ENCODE results near the gene DNAH12. TPM values are rescaled to one million over a fixed set of nuclear protein-coding genes. Genes with fewer than 3 reads are reported as not detected.
A peak's percentile ranks its signal among the peaks of the same experiment; 100 is the strongest.

DNAH12 gene
- total and polyA plus RNA-seq, 4 donors, result 0.05 to 0.08 (median 0.08) TPM; not detected in 1

- Histone ChIP-seq H3K4me3 (ENCODE audit: low read depth in 1 of 3, low read length in 3 of 3) (no peak overlapping the region), H3K36me3 (ENCODE audit: control insufficient read depth in 4 of 4, insufficient read depth in 3 of 4, low read depth in 1 of 4, low read length in 3 of 4) (no peaks in the 10 kb centered on the region), H3K27me3 (ENCODE audit: control insufficient read depth in 4 of 4, insufficient read depth in 4 of 4, low read length in 3 of 4) (no peaks in the 10 kb centered on the region), H3K4me1 (ENCODE audit: control insufficient read depth in 4 of 4, insufficient read depth in 4 of 4, low read length in 3 of 4) (no peaks in the 10 kb centered on the region), H3K27ac (ENCODE audit: low read depth in 1 of 2, low read length in 2 of 2) (no peak overlapping the region), H3K9ac (ENCODE audit: low read depth in 1 of 2, low read length in 2 of 2) (peak overlapping the region in 1 of 2 donors; percentile 31), H3K9me3 (ENCODE audit: control insufficient read depth in 4 of 4, low read length in 3 of 4) (no peaks in the 10 kb centered on the region)
- peak; percentile 49 for DNase-seq (ENCODE audit: low spot score)
- WGBS, result 7% methylated on average over 3 of the region's 3 CpGs
- TF ChIP-seq HNF4A (conservative IDR thresholded peaks at IDR 0.05) (peak in 1 of 2 donors; percentile 13), RAD21 (IDR thresholded peaks at IDR 0.05) (peak; percentile 90 to 94), RXRA (IDR thresholded peaks at IDR 0.05) (no peak)
- TF ChIP-seq, protein P1, sequence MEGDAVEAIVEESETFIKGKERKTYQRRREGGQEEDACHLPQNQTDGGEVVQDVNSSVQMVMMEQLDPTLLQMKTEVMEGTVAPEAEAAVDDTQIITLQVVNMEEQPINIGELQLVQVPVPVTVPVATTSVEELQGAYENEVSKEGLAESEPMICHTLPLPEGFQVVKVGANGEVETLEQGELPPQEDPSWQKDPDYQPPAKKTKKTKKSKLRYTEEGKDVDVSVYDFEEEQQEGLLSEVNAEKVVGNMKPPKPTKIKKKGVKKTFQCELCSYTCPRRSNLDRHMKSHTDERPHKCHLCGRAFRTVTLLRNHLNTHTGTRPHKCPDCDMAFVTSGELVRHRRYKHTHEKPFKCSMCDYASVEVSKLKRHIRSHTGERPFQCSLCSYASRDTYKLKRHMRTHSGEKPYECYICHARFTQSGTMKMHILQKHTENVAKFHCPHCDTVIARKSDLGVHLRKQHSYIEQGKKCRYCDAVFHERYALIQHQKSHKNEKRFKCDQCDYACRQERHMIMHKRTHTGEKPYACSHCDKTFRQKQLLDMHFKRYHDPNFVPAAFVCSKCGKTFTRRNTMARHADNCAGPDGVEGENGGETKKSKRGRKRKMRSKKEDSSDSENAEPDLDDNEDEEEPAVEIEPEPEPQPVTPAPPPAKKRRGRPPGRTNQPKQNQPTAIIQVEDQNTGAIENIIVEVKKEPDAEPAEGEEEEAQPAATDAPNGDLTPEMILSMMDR (IDR thresholded peaks at IDR 0.05; ENCODE audit: low read depth, low read length, missing input control), result peak; percentile 86
Measured at GRCh38 chr3:57397175-57398026, 146.7 kb downstream of the DNAH12 start.

DNA sequence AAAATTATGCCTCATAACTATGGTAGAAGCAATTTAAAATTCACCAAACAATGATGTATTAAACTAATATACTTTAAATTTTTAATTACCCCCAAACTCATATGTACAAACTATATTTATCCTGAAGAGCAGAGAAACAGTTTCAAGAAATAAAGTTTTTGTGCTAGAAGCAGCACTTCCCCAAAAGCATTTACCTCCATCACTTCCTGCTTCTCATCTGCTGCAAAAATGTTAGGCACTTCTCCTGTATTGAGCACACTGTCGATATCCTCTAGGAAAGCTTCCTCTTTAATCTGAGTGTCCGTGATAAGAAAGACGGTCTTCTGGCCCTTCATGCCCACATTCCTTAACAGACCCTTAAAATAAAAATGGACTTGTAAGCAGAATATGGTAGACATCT lies 150.2 kb downstream of the DNAH12 start:
- Histone ChIP-seq H3K9ac (ENCODE audit: low read depth in 1 of 2, low read length in 2 of 2) (no peak overlapping the region), H3K36me3 (ENCODE audit: control insufficient read depth in 4 of 4, insufficient read depth in 3 of 4, low read depth in 1 of 4, low read length in 3 of 4) (no peaks in the 10 kb centered on the region), H3K4me1 (ENCODE audit: control insufficient read depth in 4 of 4, insufficient read depth in 4 of 4, low read length in 3 of 4) (no peaks in the 10 kb centered on the region), H3K27ac (ENCODE audit: low read depth in 1 of 2, low read length in 2 of 2) (no peak overlapping the region), H3K27me3 (ENCODE audit: control insufficient read depth in 4 of 4, insufficient read depth in 4 of 4, low read length in 3 of 4) (no peaks in the 10 kb centered on the region), H3K4me3 (ENCODE audit: low read depth in 1 of 3, low read length in 3 of 3) (no peak overlapping the region), H3K9me3 (ENCODE audit: control insufficient read depth in 4 of 4, low read length in 3 of 4) (no peaks in the 10 kb centered on the region)
- WGBS, result 63% methylated on average over 3 of the region's 3 CpGs
- TF ChIP-seq EGR1 (IDR thresholded peaks at IDR 0.05; ENCODE audit: low read depth in 2 of 2) (no peak), MAX (IDR thresholded peaks at IDR 0.05) (no peak), HNF4A (conservative IDR thresholded peaks at IDR 0.05) (no peak), FOXA1 (IDR thresholded peaks at IDR 0.05) (no peak), SP1 (IDR thresholded peaks at IDR 0.05) (no peak), REST (IDR thresholded peaks at IDR 0.05) (no peak), TAF1 (conservative IDR thresholded peaks at IDR 0.05) (no peak), HNF4G (IDR thresholded peaks at IDR 0.05) (no peak), YY1 (IDR thresholded peaks at IDR 0.05) (no peak), NR2F2 (IDR thresholded peaks at IDR 0.05) (no peak), FOXA2 (IDR thresholded peaks at IDR 0.05) (no peak), GABPA (IDR thresholded peaks at IDR 0.05 in 1 of 2, conservative IDR thresholded peaks at IDR 0.05 in 1 of 2) (no peak), JUND (IDR thresholded peaks at IDR 0.05) (no peak), RXRA (IDR thresholded peaks at IDR 0.05) (no peak)
- TF ChIP-seq, protein P2, sequence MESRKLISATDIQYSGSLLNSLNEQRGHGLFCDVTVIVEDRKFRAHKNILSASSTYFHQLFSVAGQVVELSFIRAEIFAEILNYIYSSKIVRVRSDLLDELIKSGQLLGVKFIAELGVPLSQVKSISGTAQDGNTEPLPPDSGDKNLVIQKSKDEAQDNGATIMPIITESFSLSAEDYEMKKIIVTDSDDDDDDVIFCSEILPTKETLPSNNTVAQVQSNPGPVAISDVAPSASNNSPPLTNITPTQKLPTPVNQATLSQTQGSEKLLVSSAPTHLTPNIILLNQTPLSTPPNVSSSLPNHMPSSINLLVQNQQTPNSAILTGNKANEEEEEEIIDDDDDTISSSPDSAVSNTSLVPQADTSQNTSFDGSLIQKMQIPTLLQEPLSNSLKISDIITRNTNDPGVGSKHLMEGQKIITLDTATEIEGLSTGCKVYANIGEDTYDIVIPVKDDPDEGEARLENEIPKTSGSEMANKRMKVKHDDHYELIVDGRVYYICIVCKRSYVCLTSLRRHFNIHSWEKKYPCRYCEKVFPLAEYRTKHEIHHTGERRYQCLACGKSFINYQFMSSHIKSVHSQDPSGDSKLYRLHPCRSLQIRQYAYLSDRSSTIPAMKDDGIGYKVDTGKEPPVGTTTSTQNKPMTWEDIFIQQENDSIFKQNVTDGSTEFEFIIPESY (IDR thresholded peaks at IDR 0.05), result no peak
- TF ChIP-seq, protein P3, sequence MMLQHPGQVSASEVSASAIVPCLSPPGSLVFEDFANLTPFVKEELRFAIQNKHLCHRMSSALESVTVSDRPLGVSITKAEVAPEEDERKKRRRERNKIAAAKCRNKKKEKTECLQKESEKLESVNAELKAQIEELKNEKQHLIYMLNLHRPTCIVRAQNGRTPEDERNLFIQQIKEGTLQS (IDR thresholded peaks at IDR 0.05), result no peak
- TF ChIP-seq, protein P1 (IDR thresholded peaks at IDR 0.05; ENCODE audit: low read depth, low read length, missing input control), result no peak
- DNase-seq (ENCODE audit: low spot score), result no peak
